Measurements from ENCODE around the gene RPL22L1.
A peak's percentile ranks its signal among the peaks of the same experiment; 100 is the strongest.
"Not testable (repeated sequence)": the region's sequence is repeated elsewhere in the genome, so short reads cannot be mapped to it uniquely, and the experiment has no call there.

Gene RPL22L1

DNA sequence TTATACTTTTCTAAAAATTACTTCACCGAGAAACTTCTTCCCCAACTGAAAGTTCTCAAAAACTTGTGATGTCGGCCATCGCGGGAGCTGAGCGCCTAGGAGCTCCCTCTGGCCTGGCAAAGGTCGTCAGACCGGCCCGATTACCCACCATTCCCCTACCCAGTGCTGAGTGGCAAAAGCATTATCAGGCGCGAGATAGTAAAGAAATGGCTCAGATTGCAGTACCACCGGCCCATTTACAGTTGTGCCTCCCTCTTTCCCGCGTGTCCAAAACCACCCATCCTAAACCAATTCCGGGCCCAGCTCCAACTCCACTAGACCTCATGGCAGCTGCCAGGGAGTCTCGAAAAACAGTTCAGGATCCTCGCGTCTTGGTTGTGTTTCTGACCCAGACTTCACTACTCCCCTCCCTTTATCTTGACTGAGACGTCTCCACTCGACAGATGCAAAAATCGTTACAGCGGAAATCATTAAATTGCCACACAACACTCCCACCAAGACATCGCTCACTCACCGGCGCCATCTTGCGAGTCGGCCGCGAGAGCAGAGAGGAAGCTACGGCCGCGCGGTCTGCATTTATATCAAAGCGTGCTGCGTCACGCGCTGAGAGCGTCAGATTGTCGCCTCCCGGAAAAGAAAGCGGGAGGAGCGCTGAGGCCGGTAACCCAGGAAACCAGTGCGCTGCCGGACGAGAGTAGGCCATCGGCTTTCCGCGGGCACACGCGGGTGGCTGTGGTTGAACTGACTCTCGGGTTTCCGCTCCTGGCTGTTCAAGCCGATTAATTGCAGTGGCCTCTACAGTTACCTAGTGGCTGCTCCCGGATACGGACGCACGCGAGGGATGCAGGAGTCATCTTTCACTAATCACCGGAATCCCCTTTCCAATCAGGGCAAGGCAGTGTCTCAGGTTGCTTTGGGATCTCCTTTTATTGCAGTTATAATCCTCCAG lies at the start of gene RPL22L1:
TSS of gene RPL22L1 (minus strand) at position 551 of the 949 bp plus-strand sequence. CDS start at position 523, 28 bp downstream.
- DNase-seq (ENCODE audit: low read depth, low spot score): peak; percentile 84

DNA sequence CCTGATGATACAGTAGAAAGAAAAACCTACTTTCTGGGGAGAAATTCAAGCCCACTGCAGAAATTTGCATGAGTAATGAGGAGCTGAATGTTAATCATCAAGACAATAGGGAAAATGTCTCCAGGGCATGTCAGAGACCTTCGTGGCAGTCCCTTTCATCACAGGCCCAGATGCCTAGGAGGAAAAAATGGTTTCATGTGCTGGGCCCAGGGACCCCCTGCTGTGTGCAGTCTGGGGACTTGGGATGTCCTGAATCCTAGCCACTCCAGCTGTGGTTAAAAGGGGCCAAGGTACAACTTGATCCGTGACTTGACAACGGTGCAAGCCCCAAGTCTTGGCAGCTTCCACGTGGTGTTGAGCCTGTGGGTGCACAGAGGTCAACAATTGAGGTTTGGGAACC lies 48.7 kb upstream of the RPL22L1 start:
- no peak for DNase-seq (ENCODE audit: low read depth, low spot score)

DNA sequence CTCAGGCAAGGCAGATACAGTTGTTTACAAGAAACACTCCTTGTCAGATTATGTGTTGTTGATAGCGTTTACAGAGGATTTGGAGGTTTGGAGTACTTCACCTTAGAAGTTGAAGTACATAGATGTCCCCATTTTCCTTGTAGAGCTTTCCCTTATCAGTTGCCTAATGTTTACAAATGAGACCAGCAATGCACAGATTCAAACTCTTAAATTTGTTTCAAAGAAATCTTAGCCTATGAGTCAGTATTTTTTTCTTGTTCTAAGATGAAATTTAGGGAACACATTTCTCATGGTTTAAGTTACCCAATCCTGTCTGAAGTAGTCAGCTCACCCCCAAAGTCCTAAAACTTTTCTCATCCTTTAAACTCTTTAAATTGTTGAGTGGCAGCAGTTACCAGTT lies 44.7 kb upstream of the RPL22L1 start:
- no peak for DNase-seq (ENCODE audit: low read depth, low spot score)

DNA sequence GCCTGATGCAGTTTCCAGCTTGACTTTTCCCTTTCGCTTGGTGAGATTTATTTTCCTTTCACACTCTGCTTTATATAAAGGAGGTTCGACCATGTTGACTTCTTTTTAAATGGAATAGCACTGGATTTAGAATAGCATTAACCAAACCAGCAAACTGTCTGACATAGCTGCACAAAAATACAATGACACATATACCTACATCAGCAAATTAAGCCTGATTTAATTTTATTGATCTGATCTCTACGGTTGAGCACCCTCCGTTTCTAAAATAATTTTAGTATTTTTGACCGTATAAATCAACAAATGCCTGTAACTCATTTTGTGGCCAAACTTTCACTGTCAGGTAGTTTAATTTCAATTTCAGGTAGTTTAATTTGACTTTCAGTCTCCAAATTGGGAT lies 44.2 kb upstream of the RPL22L1 start:
- DNase-seq (ENCODE audit: low read depth, low spot score): no peak

DNA sequence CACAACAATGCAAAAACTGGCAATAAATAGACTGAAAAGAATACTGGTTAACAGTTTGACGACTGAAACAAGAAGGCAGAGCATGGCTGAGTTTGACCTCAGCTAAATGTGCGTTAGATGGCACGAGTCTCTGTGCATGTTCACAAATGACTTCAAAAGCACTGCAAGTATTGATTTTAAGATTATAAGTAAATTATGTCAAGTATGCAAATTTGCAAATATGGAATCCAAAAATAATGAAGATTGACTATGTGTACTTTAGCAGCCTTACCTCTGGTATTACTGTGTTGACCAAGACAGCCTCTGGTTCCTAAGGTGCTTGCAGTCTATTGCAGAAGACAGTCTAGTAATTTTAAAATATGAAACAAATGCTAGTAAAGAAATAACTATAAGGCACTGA lies 41.1 kb upstream of the RPL22L1 start:
- DNase-seq (ENCODE audit: low read depth, low spot score): no peak

DNA sequence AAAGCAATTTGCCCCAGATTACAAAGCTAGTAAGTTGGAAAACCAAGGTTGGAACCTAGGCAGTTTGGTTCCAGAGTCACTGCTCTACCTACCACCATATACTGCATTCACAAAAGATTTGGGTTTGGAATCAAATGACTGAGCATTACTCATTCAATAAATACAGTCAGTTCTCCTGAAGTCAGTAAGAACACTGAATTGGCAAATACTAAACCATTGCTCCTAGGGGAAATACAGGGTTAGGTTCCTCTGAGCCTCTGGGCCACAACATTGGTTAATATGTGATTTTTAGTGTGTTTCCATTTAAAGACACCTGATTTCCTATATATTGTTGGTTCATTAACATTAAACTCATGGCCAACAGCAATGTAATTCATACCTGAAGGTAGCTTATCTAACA lies 40.5 kb upstream of the RPL22L1 start:
- no peak for DNase-seq (ENCODE audit: low read depth, low spot score)

DNA sequence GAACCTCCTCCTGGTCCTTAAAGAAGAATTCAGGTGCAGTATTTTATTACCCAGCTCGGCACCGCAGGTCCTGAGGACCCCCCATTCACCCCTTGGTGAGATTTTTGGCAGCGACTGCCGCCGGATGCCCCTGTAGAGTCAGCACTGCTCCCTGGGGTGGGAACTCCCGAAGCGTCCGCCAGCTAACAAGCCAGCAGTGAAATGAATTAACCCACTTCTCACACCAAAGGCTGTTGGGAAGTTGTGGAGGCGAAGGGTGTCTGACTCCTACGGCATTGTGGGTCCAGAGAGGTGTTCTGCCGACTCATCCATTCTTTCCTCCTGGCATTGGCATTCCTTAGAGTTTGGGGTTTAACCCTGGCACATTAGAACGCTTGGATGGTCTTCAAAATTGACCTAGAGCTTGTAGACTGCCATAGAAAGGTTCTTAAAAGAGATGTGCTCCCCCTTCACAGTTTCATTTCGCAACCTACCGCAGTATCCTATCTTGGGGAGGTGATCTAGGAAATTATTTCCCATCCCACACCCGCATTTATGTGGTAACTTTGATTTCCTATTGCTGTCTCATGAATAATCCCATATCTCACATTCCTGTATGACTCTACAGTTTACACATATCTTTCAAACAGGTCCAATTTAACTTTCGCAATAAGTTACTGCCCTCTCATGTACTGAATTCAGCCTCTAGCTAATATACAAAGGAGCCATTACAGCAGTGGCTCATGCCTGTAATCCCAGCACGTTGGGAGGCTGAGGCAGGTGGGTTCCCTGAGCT lies 39.3 kb upstream of the RPL22L1 start:
- no peak for DNase-seq (ENCODE audit: low read depth, low spot score)

DNA sequence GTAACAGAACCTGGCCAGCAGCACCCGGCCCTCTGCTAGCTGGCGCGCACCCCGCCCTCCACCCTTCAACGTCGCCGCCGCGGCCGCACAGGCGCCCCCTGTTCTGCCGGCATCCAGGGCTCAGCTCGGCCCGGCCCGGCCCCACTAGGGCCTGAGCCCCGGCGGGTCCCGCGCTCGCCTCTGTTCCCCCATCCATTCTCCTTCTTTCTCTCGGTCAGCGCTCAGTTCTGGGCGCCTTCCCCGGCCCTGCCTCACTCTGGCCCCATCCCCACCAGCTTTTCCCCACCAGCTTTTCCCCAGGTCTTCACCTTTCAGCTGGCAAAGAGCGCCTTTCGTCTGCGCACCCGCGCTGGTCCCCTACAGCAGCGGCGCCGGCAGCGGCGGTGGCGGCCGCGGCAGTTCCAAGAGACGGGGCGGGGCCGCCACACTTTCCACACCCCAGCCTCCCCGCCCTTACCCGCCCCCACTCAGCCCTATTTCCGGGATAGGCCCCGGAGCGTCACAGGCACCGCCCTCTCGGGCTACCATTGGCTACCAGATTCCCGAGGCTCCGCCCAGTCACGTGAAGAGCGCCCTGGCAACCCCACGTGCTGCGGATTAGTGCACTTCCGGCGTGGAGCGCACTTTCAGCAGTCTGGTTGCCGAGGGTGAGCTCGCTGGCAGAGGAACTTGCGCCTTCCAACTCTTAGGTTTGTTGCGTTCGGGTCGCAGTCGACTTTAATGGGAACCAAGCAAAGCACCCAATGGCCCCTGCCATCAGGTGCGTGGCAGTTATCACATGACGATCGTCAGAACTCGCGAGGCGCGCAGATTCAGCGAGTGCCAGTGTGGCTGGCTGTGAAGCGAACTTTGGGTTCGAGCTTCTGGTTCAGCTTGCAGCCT lies 38.5 kb upstream of the RPL22L1 start, which contains the start of gene EIF5A2:
TSS of gene EIF5A2 (minus strand) at position 403 of the 882 bp plus-strand sequence. CDS start 831 bp downstream, outside the sequence.
- DNase-seq (ENCODE audit: low read depth, low spot score): peak; percentile 97

DNA sequence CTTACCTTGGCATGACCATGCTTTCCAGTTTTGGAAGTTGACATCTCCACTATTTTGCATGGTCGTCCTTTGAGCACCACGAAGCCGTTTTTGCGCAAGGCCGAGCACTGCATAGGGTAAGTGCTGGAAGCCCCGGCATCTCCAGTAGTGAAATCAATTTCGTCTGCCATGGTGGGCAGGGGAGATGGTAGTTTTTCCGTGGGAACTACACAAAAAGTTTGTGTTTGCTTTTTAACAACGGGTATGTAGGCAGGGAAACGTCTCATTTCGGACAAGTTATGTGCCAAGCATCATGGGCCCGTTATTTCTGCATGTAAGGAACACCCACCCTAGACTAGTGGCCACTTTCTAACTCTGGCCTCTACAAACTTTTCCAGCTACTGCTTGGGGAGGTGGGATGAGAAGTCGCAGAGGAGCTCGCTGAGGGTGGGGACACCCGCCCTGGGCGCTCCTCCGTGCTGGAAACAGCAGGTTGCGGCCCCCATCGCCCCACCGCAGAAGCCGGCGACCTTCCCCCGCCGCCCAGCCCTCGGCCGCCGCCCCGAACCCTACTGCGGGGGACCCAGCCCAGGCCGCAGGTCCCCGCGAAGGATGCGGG lies 37.7 kb upstream of the RPL22L1 start:
- no peak for DNase-seq (ENCODE audit: low read depth, low spot score)

DNA sequence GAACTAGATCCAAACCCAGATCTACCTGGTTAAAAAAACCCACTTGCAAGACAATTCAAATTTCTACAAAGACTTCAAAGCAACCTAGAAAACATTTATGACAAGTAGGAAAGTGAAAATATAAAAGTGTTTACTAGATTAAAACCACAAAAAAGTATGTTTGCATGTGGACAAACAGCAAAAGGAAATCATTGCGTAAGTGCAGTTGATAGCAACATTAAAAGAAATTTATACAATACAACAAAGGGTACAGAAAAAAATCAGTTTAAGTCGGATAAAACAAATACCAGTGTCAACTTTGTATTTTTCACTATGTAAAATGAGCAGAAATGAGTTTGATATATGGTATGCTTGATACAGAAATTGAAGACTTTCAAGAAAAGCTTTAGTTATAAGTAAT lies 35.9 kb upstream of the RPL22L1 start:
- DNase-seq (ENCODE audit: low read depth, low spot score): no peak

DNA sequence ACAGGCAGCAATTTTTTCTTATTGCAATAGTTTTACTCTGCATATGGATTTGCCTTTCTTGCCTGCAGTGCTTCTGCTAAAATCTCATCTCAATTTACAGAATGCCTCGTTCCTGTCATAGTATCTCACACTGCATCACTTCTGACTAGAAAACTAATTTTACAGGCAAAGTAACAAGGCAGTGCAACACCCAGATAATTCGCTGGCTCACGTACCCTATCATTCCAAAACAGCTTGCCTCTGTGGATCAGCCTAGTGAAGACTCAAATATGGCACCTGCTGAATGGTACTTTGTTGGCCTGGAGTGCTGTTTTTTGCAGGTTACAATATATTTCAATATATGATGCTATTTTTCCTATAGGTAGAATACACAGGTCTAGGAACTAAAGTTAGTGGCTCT lies 33.1 kb upstream of the RPL22L1 start:
- DNase-seq (ENCODE audit: low read depth, low spot score): no peak

DNA sequence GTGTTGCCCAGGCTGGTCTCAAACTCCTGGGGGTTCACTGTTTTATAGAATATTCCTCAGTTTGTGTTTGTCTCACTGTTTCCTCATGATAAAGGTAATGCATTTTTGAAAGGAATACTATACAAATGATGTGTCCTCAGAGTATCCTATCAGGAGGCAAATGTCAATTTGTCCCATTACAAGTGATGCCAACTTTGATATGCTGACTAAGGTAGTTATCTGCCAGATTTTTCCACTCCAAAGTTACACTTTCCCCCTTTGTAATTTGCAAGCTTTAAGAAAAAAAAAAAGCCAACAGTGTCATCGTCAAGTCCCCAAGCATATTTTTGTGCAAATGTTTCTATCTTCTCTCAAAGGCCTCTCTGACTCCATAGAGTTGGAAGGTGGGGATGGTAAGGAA lies 29.5 kb upstream of the RPL22L1 start:
- no peak for DNase-seq (ENCODE audit: low read depth, low spot score)

DNA sequence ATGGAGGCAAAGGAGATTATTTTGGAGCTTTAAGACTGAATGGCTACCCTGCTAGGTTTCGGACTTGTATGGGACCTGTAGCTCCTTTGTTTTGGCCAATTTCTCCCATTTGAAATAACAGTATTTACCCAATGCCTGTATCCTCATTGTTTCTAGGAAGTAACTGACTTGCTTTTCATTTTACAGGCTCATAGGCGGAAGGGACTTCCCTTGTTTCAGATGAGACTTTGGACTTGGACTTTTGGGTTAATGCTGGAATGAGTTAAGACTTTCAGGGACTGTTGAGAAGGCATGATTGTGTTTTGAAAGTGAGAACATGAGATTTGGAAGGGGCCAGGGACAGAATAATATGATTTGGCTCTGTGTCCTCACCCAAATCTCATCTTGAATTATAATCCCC lies 28.0 kb upstream of the RPL22L1 start:
- DNase-seq (ENCODE audit: low read depth, low spot score): no peak

DNA sequence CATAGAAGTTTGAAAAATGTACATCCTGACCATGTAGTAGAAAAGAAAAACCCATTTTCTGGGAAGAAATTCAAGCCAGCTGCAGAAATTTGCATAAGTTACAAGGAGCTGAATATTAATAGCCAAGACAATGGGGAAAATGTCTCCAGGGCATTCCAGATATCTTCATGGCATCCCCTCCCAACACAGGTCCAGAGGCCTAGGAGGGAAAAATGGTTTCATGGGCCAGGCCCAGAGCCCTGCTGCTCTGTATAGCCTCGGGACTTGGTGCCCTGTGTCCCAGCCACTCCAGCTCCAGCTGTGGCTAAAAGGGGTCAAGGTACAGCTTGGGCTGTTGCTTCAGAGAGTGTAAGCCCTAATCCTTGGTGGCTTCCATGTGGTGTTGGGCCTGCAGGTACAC lies 27.2 kb upstream of the RPL22L1 start:
- not testable (repeated sequence) for DNase-seq (ENCODE audit: low read depth, low spot score)

DNA sequence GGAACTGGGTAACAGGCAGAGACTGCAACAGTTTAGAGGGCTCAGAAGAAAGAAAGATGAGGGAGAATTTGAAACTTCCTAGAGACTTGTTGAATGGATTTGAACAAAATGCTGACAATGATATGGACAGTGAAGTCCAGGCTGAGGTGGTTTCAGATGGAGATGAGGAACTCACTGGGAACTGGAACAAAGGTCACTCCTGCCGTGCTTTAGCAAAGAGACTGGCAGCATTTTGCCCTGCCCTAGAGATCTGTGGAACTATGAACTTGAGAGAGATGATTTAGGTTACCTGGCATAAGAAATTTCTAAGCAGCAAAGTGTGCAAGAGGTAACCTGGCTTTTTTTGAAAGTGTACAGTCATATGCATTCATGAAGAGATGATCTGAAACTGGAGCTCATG lies 26.8 kb upstream of the RPL22L1 start:
- no peak for DNase-seq (ENCODE audit: low read depth, low spot score)

DNA sequence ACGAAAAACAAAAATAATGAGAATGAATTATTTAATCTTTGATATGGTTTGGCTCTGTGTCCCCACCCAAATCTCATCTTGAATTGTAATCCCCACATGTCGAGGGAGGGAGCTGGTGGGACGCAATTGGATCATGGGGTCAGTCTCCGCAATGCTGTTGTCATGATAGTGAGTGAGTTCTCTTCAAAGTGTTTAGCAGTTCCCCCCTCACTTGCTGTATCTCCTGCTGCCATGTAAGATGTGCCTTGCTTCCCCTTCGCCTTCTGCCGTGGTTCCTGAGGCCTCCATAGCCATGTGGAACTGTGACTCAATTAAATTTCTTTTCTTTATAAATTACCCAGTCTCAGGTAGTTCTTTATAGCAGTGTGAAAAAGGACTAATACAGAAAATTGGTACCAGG lies 26.3 kb upstream of the RPL22L1 start:
- not testable (repeated sequence) for DNase-seq (ENCODE audit: low read depth, low spot score)

DNA sequence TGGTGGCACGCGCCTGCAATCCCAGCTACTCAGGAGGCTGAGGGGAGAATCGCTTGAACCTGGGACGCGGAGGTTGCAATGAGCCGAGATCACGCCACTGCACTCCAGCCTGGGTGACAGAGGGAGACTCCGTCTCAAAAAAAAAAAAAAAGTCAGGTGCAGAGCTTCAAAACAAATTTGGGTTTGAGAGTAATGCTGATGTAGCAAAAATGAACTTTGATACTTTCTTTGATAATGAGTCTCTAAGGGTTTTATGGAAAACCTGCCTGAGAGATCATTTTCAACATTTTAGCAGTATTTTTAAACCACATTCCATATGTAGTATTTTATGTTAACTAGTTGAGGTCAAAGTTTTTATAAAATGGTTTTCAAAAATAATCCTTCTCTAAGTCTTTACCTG lies 23.9 kb upstream of the RPL22L1 start:
- no peak for DNase-seq (ENCODE audit: low read depth, low spot score)

DNA sequence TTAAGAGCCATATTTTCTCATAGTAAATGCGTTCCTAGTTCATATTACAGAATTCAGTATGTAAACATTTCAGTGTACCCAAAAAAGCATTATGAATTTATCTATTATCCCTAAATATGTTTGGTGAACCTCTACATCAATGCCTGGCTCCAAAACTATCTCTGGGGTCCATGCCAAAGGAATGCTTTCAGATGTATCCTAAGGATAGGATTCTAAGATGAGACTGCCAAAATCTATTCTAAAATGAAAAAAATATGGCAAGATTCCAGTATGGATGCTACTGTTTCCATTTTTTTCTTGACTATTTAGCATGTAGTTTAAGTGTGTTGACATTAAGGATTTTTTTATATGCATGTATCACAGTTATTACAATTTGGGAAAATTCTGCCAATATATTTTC lies 19.6 kb upstream of the RPL22L1 start:
- no peak for DNase-seq (ENCODE audit: low read depth, low spot score)

DNA sequence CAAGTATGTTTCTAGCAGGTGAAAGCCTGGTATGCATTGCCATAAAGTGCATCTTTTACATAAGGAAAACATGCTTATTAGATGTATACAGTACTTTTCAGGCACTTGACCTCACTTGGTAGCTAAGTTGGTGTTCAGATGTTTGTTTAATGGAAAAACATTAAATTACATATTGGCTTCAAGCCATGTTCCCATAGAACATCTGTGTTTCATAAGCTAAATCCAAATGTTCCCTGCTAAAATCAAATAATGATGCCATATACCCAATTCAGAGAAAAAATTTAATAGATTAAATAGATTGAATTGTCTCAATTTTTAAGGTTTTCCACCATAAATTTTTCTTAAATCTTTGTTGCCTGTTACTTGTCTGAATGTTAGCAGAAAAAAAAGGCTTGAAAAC lies 19.1 kb upstream of the RPL22L1 start:
- DNase-seq (ENCODE audit: low read depth, low spot score): no peak

DNA sequence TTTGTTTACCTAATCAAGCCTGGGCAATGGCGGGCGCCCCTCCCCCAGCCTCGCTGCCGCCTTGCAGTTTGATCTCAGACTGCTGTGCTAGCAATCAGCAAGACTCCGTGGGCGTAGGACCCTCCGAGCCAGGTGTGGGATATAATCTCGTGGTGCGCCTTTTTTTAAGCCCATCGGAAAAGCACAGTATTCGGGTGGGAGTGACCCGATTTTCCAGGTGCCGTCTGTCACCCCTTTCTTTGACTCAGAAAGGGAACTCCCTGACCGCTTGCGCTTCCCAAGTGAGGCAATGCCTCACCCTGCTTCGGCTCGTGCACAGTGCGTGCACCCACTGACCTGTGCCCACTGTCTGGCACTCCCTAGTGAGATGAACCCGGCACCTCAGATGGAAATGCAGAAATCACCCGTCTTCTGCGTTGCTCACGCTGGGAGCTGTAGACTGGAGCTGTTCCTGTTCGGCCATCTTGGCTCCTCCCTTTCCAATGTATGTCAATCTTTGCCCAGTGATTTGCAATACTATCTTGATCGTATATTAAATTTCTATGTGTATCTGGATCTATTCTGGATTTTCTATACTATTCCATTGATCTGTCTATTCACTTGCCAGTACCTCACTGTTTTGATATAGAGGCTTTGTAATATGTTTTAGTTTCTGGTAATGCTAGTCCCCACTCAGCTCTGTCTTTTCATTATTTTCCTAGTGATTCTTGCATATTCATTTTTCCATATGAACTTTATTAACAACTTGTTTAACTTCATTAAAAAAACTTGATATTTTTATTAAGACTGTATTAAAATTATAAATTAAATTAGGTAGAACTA lies 14.3 kb upstream of the RPL22L1 start:
- not testable (repeated sequence) for DNase-seq (ENCODE audit: low read depth, low spot score)

All from activated naive CD8-positive, alpha-beta T cell treated with anti-CD3 and anti-CD28 coated beads, Interleukin-2, amount 50 U/mL, for 16 hours (primary cell).